Stimulated activated CD8-positive, alpha-beta memory T cell treated with anti-CD3 and anti-CD28 coated beads, Interleukin-7, amount 100 ng/mL, for 24 hours (primary cell): ENCODE data around the gene NCOA6.
"Not testable (repeated sequence)": the region's sequence is repeated elsewhere in the genome, so short reads cannot be mapped to it uniquely, and the experiment has no call there.

Experiments
- DNase-seq: peaks from one replicate; pipeline ENCODE4 v3.0.0-alpha.2; 2020; ENCODE audit warnings: low read depth

NCOA6 gene

DNA sequence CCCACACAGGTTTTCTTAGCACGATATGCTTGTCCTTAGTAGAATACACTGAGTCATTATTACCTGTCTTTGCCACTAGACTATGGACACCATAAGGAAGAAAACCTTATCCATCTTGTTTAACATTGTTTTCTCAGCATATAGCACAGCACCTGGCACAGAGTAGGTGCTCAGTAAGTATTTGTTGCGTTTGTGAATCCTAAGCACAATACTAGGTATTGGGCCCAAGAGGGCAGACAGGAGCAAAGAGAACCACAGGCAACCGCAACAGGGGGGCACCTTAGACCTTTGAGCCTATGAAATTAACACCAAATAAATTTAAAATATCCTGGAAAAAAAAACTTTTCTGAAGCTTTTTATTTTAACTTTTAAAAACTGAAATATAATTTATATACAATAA, 3.7 kb upstream of the NCOA6 start:
- DNase-seq = no peak

- DNase-seq = peak; percentile 29
Observed at GRCh38 chr20:34824806-34825529, 483 bp downstream of the NCOA6 start.

- peak; percentile 60 for DNase-seq
Observed at GRCh38 chr20:34824452-34824805, 1.0 kb downstream of the NCOA6 start.

DNA sequence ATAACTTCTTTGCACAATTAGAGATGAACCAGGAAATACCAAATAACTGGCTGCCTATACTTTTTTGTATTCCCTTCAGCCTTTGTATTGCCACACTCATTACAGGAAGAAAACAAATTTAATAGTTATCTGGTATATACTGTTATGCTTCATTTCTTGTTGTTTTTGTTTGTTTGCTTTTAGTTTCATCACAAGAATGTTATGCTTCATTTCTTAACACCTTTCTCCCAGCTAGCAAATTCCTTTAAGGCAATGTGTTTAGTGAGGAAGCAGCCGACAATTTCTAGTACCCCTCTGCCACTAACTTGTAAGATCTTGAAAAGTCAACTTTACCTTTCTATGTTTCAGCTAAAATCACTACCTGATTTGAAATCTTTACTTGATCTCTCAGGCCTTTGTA, 1.4 kb downstream of the NCOA6 start:
- no peak for DNase-seq

GRCh38 chr20:34820805-34821578, 4.5 kb downstream of the NCOA6 start:
- no peak for DNase-seq

- DNase-seq = no peak
Observed at GRCh38 chr20:34817801-34818200, 7.7 kb downstream of the NCOA6 start.

DNA sequence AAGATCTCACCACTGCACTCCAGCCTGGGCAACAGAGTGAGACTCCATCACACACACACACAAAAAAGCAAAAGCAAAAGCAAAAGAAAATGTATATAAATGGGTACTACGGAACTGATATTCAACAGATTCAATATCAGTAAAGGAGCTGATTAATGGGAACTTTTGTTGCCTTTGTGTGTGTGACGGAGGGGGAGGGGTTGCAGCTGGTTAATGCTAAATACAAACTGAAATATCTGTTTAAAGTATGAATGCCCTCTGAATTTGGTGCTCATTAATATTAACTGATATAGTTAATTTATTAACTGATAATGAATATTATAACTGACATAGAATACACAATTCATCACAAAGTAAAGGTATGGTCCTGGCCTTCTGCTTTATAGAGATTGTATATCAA, 8.4 kb downstream of the NCOA6 start:
- no peak for DNase-seq

- no peak for DNase-seq
Observed at GRCh38 chr20:34815636-34816035, 9.8 kb downstream of the NCOA6 start.

DNA sequence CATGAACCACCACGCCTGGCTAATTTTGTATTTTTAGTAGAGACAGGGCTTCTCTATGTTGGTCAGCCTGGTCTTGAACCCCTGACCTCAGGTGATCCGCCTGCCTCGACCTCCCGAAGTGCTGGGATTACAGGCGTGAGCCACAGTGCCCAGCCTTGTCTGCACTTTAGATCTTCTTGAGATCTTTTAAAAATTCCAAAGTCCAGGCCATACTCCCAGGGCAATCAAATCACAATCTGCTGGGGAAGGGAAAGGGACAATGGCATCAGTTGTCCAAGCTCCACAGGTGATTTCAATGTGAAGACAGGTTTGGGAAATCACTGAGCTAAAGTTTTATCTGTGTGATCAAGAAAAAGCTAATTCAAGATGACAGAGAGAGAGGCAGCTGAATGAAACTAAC, 16.9 kb downstream of the NCOA6 start:
- DNase-seq = no peak

GRCh38 chr20:34807944-34808465, 17.4 kb downstream of the NCOA6 start:
- not testable (repeated sequence) for DNase-seq

GRCh38 chr20:34806255-34806654, 19.2 kb downstream of the NCOA6 start:
- DNase-seq = no peak

GRCh38 chr20:34798871-34799270, 26.6 kb downstream of the NCOA6 start:
- no peak for DNase-seq

DNA sequence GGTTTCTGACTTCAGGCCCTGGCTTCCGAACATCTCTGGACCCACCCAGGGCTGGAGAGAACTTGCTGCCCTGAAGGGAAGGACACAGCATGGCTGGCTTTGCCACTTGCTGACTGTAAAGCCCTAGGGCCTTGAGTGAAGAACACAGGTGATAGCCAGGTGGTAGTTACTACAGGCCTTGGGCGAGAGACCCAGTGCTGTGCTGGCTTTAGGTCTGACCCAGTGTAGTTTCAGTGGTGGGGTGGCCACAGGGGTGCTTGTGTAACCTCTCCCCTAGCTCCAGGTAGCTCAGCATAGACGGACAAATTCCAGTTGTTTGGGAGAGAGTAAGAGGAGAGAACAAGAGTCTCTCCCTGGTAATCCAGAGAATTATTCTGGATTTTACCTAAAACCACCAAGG, 27.1 kb downstream of the NCOA6 start:
- no peak for DNase-seq

- DNase-seq = no peak
Observed at GRCh38 chr20:34797012-34797995, 28.1 kb downstream of the NCOA6 start.

DNA sequence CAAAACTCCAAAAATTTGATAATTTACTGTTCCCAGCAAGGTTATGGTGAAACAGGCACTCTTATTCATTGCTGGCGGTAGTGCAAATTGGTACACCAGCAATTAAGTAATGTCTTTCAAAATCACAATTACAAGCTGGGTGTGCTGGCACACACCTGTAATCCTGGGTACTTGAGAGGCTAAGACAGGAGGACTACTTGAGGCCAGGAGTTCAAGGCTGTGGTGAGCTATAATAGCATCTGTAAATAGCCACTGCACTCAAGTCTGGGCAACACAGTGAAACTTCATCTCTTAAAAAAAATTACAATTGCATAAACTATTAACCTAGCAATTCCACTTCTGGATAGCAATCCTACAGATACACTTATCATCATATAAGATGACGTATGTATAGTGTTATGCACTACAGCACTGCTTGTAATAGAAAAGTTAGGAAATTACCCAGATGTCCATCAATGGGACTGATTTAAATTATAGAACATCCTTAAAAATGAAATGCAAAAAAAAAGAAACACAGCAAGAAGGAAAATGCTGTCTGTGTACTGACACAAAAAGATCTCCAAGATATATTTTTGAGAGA, 31.4 kb downstream of the NCOA6 start:
- DNase-seq = no peak

DNA sequence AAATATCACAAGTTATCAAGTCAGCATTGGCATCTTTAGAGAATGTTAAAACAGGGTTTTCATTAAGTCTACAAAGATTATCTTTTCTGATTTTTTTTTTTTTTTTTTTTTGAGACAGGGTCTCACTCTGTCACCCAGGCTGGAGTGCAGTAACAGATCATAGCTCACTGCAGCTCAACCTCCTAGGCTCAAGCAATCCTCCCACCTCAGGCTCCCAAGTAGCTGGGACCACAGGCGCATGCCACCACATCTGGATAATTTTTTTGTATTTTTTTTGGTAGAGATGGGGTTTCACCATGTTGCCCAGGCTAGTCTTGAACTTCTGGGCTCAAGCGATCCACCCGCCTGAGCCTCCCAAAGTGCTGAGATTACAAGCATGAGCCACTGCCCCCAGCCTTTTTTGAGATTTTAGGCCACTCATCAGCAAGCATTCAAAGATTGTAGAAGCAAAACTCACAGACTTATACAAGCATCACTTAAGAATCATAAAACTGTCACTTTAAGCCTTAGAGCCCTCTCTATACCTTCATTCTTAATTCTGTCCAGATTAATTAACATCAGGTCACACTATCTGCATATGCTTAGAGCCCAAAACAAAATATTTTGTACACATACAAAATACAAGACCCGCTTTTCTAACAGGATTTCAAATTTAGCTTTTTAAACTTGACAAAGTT, 32.6 kb downstream of the NCOA6 start:
- no peak for DNase-seq

DNA sequence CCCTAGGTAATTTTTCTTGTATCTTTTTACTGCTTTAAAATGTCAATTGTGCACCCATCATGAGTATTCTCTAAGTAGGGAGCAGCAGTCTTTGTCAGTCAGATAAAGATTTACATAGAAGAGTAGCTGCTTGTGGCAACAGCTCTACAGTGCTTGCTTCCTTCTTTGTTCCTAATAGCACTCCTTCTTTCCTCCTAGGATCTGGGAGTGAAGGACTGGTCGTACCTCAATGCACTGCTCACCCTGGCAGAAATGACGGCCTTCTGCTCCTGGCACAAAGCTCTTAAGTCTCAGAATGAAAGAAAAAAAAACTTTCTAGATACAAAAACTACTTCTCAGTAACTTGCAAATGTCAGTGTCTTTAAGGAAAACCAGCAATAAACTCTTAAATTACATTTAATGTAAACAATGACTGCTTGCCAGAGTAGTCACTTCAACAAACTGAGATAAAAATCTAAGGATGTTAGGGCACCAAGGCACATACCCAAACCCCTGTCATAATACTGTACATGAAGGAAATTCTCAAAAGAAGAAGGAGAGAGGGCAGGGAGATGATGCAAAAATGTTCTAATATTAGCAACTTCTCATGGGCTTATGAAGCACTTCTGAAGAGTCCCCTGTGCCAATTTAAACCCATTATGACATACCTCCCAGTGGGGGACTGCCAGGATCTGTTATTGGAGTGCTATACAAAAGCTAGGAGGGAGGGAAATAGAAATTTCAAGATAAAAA, 34.0 kb downstream of the NCOA6 start:
- DNase-seq = no peak

DNA sequence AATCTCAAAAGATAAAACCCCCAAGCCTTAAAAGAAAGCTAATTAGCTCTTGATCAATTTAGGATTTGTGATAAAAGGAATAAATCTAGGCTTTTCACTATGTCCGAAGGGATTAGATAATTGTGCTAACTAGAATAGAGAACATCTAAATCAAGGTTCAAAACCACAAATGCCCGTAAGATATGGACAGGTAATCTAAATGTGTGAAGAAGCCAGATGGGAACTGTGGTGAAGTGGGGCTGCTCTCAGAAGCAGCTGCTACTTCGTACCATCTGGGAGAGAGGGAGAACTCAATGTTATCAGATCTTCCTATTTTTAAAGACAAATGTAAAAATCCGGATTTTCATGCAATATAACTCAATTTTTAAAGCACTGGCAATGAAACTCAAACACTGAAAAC, 44.2 kb downstream of the NCOA6 start:
- no peak for DNase-seq

GRCh38 chr20:34780291-34780690, 45.2 kb downstream of the NCOA6 start:
- not testable (repeated sequence) for DNase-seq

DNA sequence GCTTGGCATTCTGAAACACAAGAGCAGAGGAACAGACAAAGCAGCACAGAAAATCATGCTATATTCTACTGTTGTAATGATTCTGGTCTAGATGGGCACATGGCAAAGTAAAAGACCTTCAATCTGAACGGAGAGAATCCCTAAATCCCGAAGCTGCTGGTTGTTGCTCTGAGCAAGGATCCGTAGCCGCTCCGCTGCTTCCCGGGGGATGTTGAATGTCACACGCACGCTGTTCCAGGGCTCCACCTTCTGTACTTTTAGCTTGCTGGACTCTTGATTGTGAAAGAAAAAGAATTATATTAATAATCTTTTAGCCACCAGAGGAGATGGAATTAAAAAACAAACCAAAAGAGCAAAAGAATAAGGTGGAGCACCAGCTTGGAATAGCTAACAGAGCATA, 49.3 kb downstream of the NCOA6 start:
- DNase-seq = no peak

- DNase-seq = no peak
Observed at GRCh38 chr20:34774886-34775285, 50.6 kb downstream of the NCOA6 start.
